Panc1 (cell line): ENCODE measurements around the gene LHFPL5.

Experiments used
- POLR2AphosphoS5 ChIP-seq: IDR thresholded peaks from 2 replicates; pipeline ENCODE4 v1.6.1; 2012; ENCODE audit warnings: mild to moderate bottlenecking, low read depth, low read length, moderate library complexity
- TCF7L2 ChIP-seq: IDR thresholded peaks from 2 replicates; pipeline ENCODE4 v1.6.1; 2011; ENCODE audit warnings: mild to moderate bottlenecking, low read depth, low read length, inconsistent platforms
- TF ChIP-seq, protein P1 (sequence below): fragments of 450-650 bp; IDR thresholded peaks from 2 replicates; pipeline ENCODE4 v1.5.1; 2017; ENCODE audit warnings: mild to moderate bottlenecking
- TF ChIP-seq, protein P2 (sequence below), 2 experiments: IDR thresholded peaks; 2 replicates each; pipeline ENCODE4 v1.6.1; 2011 to 2012; ENCODE audit warnings: low read depth in 2 of 2, control low read depth in 1 of 2, low read length in 1 of 2, mild to moderate bottlenecking in 1 of 2, moderate library complexity in 1 of 2; ENCODE audit not compliant: insufficient read depth in 1 of 2

DNA sequence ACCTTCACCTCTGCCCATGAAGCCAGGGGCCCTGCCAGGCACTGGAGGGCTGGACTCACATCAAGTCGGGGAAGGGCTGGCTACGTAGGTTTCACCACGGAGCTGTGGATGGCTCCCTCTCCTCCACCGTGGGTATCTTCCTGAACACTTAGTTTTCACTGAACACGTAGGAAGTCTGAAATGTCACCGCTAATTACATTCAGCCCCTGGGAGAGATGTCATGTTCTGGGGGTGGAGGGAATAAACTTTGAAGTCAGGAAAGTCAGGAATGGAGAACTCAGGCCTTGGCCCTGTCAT, 6.5 kb downstream of the LHFPL5 start:
- TF ChIP-seq, protein P1, sequence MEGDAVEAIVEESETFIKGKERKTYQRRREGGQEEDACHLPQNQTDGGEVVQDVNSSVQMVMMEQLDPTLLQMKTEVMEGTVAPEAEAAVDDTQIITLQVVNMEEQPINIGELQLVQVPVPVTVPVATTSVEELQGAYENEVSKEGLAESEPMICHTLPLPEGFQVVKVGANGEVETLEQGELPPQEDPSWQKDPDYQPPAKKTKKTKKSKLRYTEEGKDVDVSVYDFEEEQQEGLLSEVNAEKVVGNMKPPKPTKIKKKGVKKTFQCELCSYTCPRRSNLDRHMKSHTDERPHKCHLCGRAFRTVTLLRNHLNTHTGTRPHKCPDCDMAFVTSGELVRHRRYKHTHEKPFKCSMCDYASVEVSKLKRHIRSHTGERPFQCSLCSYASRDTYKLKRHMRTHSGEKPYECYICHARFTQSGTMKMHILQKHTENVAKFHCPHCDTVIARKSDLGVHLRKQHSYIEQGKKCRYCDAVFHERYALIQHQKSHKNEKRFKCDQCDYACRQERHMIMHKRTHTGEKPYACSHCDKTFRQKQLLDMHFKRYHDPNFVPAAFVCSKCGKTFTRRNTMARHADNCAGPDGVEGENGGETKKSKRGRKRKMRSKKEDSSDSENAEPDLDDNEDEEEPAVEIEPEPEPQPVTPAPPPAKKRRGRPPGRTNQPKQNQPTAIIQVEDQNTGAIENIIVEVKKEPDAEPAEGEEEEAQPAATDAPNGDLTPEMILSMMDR = no peak
- TF ChIP-seq POLR2AphosphoS5 = no peak
- TF ChIP-seq, protein P2, sequence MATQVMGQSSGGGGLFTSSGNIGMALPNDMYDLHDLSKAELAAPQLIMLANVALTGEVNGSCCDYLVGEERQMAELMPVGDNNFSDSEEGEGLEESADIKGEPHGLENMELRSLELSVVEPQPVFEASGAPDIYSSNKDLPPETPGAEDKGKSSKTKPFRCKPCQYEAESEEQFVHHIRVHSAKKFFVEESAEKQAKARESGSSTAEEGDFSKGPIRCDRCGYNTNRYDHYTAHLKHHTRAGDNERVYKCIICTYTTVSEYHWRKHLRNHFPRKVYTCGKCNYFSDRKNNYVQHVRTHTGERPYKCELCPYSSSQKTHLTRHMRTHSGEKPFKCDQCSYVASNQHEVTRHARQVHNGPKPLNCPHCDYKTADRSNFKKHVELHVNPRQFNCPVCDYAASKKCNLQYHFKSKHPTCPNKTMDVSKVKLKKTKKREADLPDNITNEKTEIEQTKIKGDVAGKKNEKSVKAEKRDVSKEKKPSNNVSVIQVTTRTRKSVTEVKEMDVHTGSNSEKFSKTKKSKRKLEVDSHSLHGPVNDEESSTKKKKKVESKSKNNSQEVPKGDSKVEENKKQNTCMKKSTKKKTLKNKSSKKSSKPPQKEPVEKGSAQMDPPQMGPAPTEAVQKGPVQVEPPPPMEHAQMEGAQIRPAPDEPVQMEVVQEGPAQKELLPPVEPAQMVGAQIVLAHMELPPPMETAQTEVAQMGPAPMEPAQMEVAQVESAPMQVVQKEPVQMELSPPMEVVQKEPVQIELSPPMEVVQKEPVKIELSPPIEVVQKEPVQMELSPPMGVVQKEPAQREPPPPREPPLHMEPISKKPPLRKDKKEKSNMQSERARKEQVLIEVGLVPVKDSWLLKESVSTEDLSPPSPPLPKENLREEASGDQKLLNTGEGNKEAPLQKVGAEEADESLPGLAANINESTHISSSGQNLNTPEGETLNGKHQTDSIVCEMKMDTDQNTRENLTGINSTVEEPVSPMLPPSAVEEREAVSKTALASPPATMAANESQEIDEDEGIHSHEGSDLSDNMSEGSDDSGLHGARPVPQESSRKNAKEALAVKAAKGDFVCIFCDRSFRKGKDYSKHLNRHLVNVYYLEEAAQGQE (IDR thresholded peaks at IDR 0.05; ENCODE audit: insufficient read depth in 1 of 2, low read depth in 2 of 2, low read length in 1 of 2) = no peak
- TF ChIP-seq TCF7L2 = no peak
